Neural cell (in vitro differentiated cells): ENCODE measurements around the gene DEPDC5. TPM values are rescaled to one million over a fixed set of nuclear protein-coding genes. Genes with fewer than 3 reads are reported as not detected.

Source experiments
- H2AFZ ChIP-seq: fragments of 200-600, 300-800 bp; sonication (generic), shearing (Covaris generic); 2 replicates; pipeline ENCODE4 v1.6.0; 2014; ENCODE audit warnings: low read depth, mild to moderate bottlenecking, antibody characterized with exemption, low read length, moderate library complexity
- H3F3A ChIP-seq: fragments of 200-600 bp; shearing (Covaris generic); 2 replicates; pipeline ENCODE4 v1.6.1; 2016; ENCODE audit warnings: mild to moderate bottlenecking, moderate library complexity, mixed read lengths, antibody characterized with exemption, low read length; ENCODE audit not compliant: insufficient read depth, poor library complexity, severe bottlenecking
- H3K27ac ChIP-seq: fragments of 200-600, 300-800 bp; sonication (generic), shearing (Covaris generic); 2 replicates; pipeline ENCODE4 v1.5.1; 2014; ENCODE audit warnings: mild to moderate bottlenecking, low read length, moderate library complexity
- H3K27me3 ChIP-seq: fragments of 300-800, 200-600 bp; sonication (generic), shearing (Covaris generic); 2 replicates; pipeline ENCODE4 v1.6.0; 2014; ENCODE audit warnings: mild to moderate bottlenecking, low read depth, low read length, moderate library complexity; ENCODE audit not compliant: insufficient read depth
- H3K36me3 ChIP-seq: fragments of 300-800, 200-600 bp; sonication (generic), shearing (Covaris generic); 2 replicates; pipeline ENCODE4 v1.5.1; 2014; ENCODE audit warnings: mild to moderate bottlenecking, antibody characterized with exemption, low read length, moderate library complexity; ENCODE audit not compliant: insufficient read depth
- H3K4me2 ChIP-seq: fragments of 300-800, 200-600 bp; sonication (generic), shearing (Covaris generic); 2 replicates; pipeline ENCODE4 v1.6.0; 2014; ENCODE audit warnings: mild to moderate bottlenecking, low read length
- H3K4me3 ChIP-seq: fragments of 300-800, 200-600 bp; sonication (generic), shearing (Covaris generic); 2 replicates; pipeline ENCODE4 v1.5.1; 2014; ENCODE audit warnings: mild to moderate bottlenecking, low read length, moderate library complexity
- H3K79me2 ChIP-seq: fragments of 200-600 bp; shearing (Covaris generic); replicated peaks from 2 replicates; pipeline ENCODE4 v1.6.0; 2014; ENCODE audit warnings: mild to moderate bottlenecking, low read length, moderate library complexity; ENCODE audit not compliant: insufficient read depth
- H3K9ac ChIP-seq: fragments of 300-800, 200-600 bp; sonication (generic), shearing (Covaris generic); 2 replicates; pipeline ENCODE4 v1.6.1; 2016; ENCODE audit warnings: mild to moderate bottlenecking, low read length, mixed read lengths
- H3K9me2 ChIP-seq: fragments of 200-600 bp; shearing (Covaris generic); 2 replicates; pipeline ENCODE4 v1.6.1; 2016; ENCODE audit warnings: mild to moderate bottlenecking, low read length, mixed read lengths; ENCODE audit not compliant: insufficient read depth
- H3K9me3 ChIP-seq: fragments of 200-600, 300-800 bp; sonication (generic), shearing (Covaris generic); 2 replicates; pipeline ENCODE4 v1.6.1; 2016; ENCODE audit warnings: mild to moderate bottlenecking, mixed run types, low read length, moderate library complexity, mixed read lengths
- H4K20me1 ChIP-seq: fragments of 200-600 bp; shearing (Covaris generic); 2 replicates; pipeline ENCODE4 v1.6.1; 2016; ENCODE audit warnings: mild to moderate bottlenecking, mixed run types; ENCODE audit not compliant: insufficient read depth
- EP300 ChIP-seq: fragments of 450-650 bp; conservative IDR thresholded peaks from 2 replicates; pipeline ENCODE4 v1.6.1; 2014; ENCODE audit warnings: antibody characterized with exemption, mild to moderate bottlenecking, moderate library complexity; ENCODE audit not compliant: poor library complexity, severe bottlenecking
- EZH2 ChIP-seq: fragments of 200-600, 300-800 bp; shearing (Covaris generic), sonication (generic); IDR thresholded peaks from 2 replicates; pipeline ENCODE4 v1.6.1; 2014; ENCODE audit warnings: antibody characterized with exemption, low read length, borderline replicate concordance, mild to moderate bottlenecking; ENCODE audit not compliant: insufficient read depth, poor library complexity, severe bottlenecking
- MXI1 ChIP-seq: fragments of 450-650 bp; conservative IDR thresholded peaks from 2 replicates; pipeline ENCODE4 v1.6.1; 2014; ENCODE audit warnings: antibody characterized with exemption, mild to moderate bottlenecking; ENCODE audit not compliant: poor library complexity, severe bottlenecking
- POLR2AphosphoS5 ChIP-seq: IDR thresholded peaks from 2 replicates; pipeline ENCODE4 v1.6.1; 2012
- RAD21 ChIP-seq: fragments of 450-650 bp; conservative IDR thresholded peaks from 2 replicates; pipeline ENCODE4 v1.6.1; 2014; ENCODE audit warnings: antibody characterized with exemption, mild to moderate bottlenecking, moderate library complexity
- SMC3 ChIP-seq: fragments of 450-650 bp; conservative IDR thresholded peaks from 2 replicates; pipeline ENCODE4 v1.6.1; 2014; ENCODE audit warnings: antibody characterized with exemption, mild to moderate bottlenecking, moderate library complexity; ENCODE audit not compliant: poor library complexity
- TAF1 ChIP-seq: IDR thresholded peaks from 2 replicates; pipeline ENCODE4 v1.6.1; 2012; ENCODE audit warnings: low read depth
- polyA plus RNA-seq: library from polyadenylated mRNA; depleted of rRNA; stranded (reverse); fragments of >200 nt; gene quantifications from 2 replicates; pipeline ENCODE4 v1.2.3, GENCODE V29; 2014
- TF ChIP-seq, protein P1 (sequence below): fragments of 450-650 bp; IDR thresholded peaks from 2 replicates; pipeline ENCODE4 v1.5.1; 2014; ENCODE audit warnings: antibody characterized with exemption, mild to moderate bottlenecking, moderate library complexity; ENCODE audit not compliant: poor library complexity, severe bottlenecking
- TF ChIP-seq, protein P2 (sequence below): IDR thresholded peaks from 2 replicates; pipeline ENCODE4 v1.6.1; 2012; ENCODE audit warnings: borderline replicate concordance

Gene DEPDC5
- polyA plus RNA-seq, 1 donor from 2014 or later = 11.3 TPM

DNA sequence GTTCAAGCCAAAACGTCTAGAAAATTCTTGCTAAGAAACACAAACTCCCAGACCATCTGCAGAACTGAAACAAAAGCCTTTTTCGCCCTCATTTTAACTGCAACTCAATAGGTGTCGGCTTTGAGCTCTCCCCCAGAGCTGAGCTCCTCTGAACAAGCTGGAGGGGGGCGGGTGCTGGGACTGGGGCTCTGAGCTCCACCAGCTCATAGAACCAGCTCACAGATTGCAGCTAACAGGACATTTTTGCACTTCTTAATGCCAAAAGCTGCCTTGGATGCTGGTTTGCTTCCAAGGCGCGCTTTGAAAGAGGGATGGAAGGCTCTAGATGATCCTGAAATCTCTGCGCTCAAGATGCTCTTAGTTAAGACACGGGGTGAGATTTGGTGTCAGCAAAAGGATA lies 184.5 kb downstream of the DEPDC5 start:
- Histone ChIP-seq H3K36me3 (no peaks in the 10 kb centered on the region), H3K79me2 (peaks cover 1% of the 10 kb centered on the region), H4K20me1 (no peaks in the 10 kb centered on the region), H3K27ac (no peak overlapping the region), H3K9me3 (no peaks in the 10 kb centered on the region), H3K9ac (no peak overlapping the region), H3K4me2 (no peak overlapping the region), H2AFZ (no peak overlapping the region), H3F3A (no peaks in the 10 kb centered on the region), H3K9me2 (no peaks in the 10 kb centered on the region), H3K27me3 (no peaks in the 10 kb centered on the region), H3K4me3 (no peak overlapping the region)
- TF ChIP-seq, protein P1, sequence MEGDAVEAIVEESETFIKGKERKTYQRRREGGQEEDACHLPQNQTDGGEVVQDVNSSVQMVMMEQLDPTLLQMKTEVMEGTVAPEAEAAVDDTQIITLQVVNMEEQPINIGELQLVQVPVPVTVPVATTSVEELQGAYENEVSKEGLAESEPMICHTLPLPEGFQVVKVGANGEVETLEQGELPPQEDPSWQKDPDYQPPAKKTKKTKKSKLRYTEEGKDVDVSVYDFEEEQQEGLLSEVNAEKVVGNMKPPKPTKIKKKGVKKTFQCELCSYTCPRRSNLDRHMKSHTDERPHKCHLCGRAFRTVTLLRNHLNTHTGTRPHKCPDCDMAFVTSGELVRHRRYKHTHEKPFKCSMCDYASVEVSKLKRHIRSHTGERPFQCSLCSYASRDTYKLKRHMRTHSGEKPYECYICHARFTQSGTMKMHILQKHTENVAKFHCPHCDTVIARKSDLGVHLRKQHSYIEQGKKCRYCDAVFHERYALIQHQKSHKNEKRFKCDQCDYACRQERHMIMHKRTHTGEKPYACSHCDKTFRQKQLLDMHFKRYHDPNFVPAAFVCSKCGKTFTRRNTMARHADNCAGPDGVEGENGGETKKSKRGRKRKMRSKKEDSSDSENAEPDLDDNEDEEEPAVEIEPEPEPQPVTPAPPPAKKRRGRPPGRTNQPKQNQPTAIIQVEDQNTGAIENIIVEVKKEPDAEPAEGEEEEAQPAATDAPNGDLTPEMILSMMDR = no peak
- no peak for TF ChIP-seq MXI1
- no peak for TF ChIP-seq EZH2
- TF ChIP-seq, protein P2, sequence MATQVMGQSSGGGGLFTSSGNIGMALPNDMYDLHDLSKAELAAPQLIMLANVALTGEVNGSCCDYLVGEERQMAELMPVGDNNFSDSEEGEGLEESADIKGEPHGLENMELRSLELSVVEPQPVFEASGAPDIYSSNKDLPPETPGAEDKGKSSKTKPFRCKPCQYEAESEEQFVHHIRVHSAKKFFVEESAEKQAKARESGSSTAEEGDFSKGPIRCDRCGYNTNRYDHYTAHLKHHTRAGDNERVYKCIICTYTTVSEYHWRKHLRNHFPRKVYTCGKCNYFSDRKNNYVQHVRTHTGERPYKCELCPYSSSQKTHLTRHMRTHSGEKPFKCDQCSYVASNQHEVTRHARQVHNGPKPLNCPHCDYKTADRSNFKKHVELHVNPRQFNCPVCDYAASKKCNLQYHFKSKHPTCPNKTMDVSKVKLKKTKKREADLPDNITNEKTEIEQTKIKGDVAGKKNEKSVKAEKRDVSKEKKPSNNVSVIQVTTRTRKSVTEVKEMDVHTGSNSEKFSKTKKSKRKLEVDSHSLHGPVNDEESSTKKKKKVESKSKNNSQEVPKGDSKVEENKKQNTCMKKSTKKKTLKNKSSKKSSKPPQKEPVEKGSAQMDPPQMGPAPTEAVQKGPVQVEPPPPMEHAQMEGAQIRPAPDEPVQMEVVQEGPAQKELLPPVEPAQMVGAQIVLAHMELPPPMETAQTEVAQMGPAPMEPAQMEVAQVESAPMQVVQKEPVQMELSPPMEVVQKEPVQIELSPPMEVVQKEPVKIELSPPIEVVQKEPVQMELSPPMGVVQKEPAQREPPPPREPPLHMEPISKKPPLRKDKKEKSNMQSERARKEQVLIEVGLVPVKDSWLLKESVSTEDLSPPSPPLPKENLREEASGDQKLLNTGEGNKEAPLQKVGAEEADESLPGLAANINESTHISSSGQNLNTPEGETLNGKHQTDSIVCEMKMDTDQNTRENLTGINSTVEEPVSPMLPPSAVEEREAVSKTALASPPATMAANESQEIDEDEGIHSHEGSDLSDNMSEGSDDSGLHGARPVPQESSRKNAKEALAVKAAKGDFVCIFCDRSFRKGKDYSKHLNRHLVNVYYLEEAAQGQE = no peak
- no peak for TF ChIP-seq TAF1
- TF ChIP-seq EP300 = no peak
- TF ChIP-seq SMC3 = no peak
- TF ChIP-seq POLR2AphosphoS5 = no peak
- no peak for TF ChIP-seq RAD21

DNA sequence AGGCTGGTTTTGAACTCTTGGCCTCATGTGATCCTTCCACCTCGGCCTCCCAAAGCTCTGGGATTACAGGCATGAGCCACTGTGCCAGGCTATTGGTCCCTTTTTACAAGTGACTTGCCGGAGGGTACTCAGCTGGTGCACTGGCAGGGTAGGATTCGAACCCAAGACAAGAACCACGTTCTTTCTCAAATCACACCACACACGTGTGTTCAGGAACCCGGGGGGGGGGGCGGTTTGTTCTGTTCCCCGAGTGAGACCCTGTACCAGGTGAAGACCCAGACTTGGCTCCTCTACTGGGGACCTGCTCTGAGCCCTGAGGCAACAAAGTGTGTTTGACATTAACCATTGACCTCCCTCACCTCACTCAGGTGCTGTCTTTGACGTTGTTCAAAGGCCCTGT lies 186.7 kb downstream of the DEPDC5 start:
- Histone ChIP-seq H3K27me3 (no peaks in the 10 kb centered on the region), H3K9me2 (no peaks in the 10 kb centered on the region), H3K9ac (no peak overlapping the region), H3K36me3 (no peaks in the 10 kb centered on the region), H4K20me1 (no peaks in the 10 kb centered on the region), H3K4me3 (no peak overlapping the region), H3K4me2 (no peak overlapping the region), H3K27ac (no peak overlapping the region), H3K9me3 (no peaks in the 10 kb centered on the region), H2AFZ (no peak overlapping the region), H3K79me2 (peaks cover 13% of the 10 kb centered on the region), H3F3A (no peaks in the 10 kb centered on the region)
- no peak for TF ChIP-seq EP300
- no peak for TF ChIP-seq RAD21
- TF ChIP-seq SMC3 = no peak
- TF ChIP-seq, protein P1 = no peak
- no peak for TF ChIP-seq MXI1
- no peak for TF ChIP-seq TAF1
- no peak for TF ChIP-seq POLR2AphosphoS5
- TF ChIP-seq, protein P2 = no peak
